Fibroblast of lung (primary cell): ENCODE measurements around the gene OARD1. TPM values are rescaled to one million over a fixed set of nuclear protein-coding genes. Genes with fewer than 3 reads are reported as not detected.
"Not testable (repeated sequence)": the region's sequence is repeated elsewhere in the genome, so short reads cannot be mapped to it uniquely, and the experiment has no call there.

Experiments used
- DNase-seq, 2 donors: peaks; one replicate each; pipeline versions ENCODE4 v3.0.0 to v3.0.0-alpha.2; 2010; ENCODE audit warnings: low read depth in 2 of 2
- H2AFZ ChIP-seq: 2 replicates; pipeline ENCODE4 v1.5.1; 2012; ENCODE audit warnings: low read length, control low read depth, inconsistent platforms
- H3K27ac ChIP-seq: 2 replicates; pipeline ENCODE4 v1.5.1; 2011; ENCODE audit warnings: low read length, control low read depth; ENCODE audit not compliant: insufficient read depth
- H3K27me3 ChIP-seq: 2 replicates; pipeline ENCODE4 v1.5.1; 2011; ENCODE audit warnings: mild to moderate bottlenecking, low read length; ENCODE audit not compliant: control insufficient read depth, insufficient read depth
- H3K36me3 ChIP-seq: 2 replicates; pipeline ENCODE4 v1.5.1; 2011; ENCODE audit warnings: low read length; ENCODE audit not compliant: control insufficient read depth, insufficient read depth
- H3K4me1 ChIP-seq: 2 replicates; pipeline ENCODE4 v1.5.1; 2011; ENCODE audit warnings: low read length; ENCODE audit not compliant: control insufficient read depth, insufficient read depth; ENCODE audit errors: extremely low read depth
- H3K4me2 ChIP-seq: 2 replicates; pipeline ENCODE4 v1.5.1; 2011; ENCODE audit warnings: low read length, control low read depth; ENCODE audit not compliant: insufficient read depth; ENCODE audit errors: extremely low read depth
- H3K4me3 ChIP-seq, 4 experiments: fragments of 200-600 bp in 1 of 4; sonication (generic) in 1 of 4; replicated peaks in 1 of 4; 2 replicates each; pipeline ENCODE4 v1.5.1; 2011 to 2016; ENCODE audit warnings: low read length in 4 of 4, low read depth in 3 of 4, mild to moderate bottlenecking in 3 of 4, control low read depth in 2 of 4, inconsistent platforms in 1 of 4, mixed read lengths in 1 of 4; ENCODE audit not compliant: insufficient read depth in 1 of 4; ENCODE audit errors: control extremely low read depth in 1 of 4
- H3K79me2 ChIP-seq: 2 replicates; pipeline ENCODE4 v1.5.1; 2012; ENCODE audit warnings: mild to moderate bottlenecking, low read length, inconsistent platforms; ENCODE audit not compliant: control insufficient read depth, insufficient read depth
- H3K9ac ChIP-seq: 2 replicates; pipeline ENCODE4 v1.5.1; 2011; ENCODE audit warnings: mild to moderate bottlenecking, low read length, control low read depth; ENCODE audit not compliant: insufficient read depth
- H3K9me3 ChIP-seq: 2 replicates; pipeline ENCODE4 v1.5.1; 2012; ENCODE audit warnings: low read depth, low read length; ENCODE audit not compliant: control insufficient read depth, insufficient read depth
- H4K20me1 ChIP-seq: 2 replicates; pipeline ENCODE4 v1.5.1; 2011; ENCODE audit warnings: low read length; ENCODE audit not compliant: control insufficient read depth, insufficient read depth; ENCODE audit errors: extremely low read depth
- EZH2 ChIP-seq: IDR thresholded peaks from 2 replicates; pipeline ENCODE4 v1.5.1; 2012; ENCODE audit warnings: low read length, control low read depth, mild to moderate bottlenecking; ENCODE audit errors: missing control alignments
- polyA plus RNA-seq, 2 donors: library from polyadenylated mRNA; depleted of rRNA in 1 of 2; stranded (reverse) in 1 of 2; unstranded in 1 of 2; fragments of >200 nt; gene quantifications; 2 replicates each; pipeline ENCODE4 v1.2.1, GENCODE V29; 2011 to 2012; ENCODE audit warnings: missing spikeins in 1 of 2
- total RNA-seq: library from RNA; depleted of rRNA; stranded (reverse); fragments of >200 nt; gene quantifications from 2 replicates; pipeline ENCODE4 v1.2.1, GENCODE V29; 2014
- TF ChIP-seq, protein P1 (sequence below), 2 donors: IDR thresholded peaks in 1 of 2; conservative IDR thresholded peaks in 1 of 2; 1 replicate in 1 of 2; 2 replicates in 1 of 2; pipeline ENCODE4 v1.5.1; 2011 to 2012; ENCODE audit warnings: low read length in 2 of 2, control low read depth in 1 of 2, inconsistent platforms in 1 of 2, low read depth in 1 of 2, mild to moderate bottlenecking in 1 of 2

The OARD1 gene
- total and polyA plus RNA-seq, 2 donors (not counting 1 experiment from before 2014, with no cell fraction given), result 9.8 to 12.4 TPM

DNA sequence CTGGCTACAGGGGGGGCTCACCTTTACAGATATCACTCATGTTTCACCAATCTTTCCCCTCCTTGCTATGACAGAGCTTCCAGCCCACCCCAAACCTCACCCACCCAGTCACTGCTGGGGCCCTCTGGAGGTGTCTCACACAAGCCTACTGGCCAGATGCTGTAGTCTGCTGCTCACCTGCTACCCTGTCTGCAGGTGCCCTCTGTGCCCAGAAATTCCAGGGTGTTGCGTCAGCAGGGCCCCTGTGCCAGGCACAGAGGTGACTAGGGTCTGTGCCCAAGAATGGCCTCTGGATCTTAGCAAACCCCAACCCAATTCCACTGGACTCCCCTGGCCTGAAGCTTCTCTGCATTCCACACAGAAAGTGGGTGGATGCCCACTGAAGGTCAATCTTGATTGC lies 54.5 kb downstream of the OARD1 start:
- no peaks in the 10 kb centered on the region for H3K9me3 ChIP-seq
- TF ChIP-seq, protein P1, sequence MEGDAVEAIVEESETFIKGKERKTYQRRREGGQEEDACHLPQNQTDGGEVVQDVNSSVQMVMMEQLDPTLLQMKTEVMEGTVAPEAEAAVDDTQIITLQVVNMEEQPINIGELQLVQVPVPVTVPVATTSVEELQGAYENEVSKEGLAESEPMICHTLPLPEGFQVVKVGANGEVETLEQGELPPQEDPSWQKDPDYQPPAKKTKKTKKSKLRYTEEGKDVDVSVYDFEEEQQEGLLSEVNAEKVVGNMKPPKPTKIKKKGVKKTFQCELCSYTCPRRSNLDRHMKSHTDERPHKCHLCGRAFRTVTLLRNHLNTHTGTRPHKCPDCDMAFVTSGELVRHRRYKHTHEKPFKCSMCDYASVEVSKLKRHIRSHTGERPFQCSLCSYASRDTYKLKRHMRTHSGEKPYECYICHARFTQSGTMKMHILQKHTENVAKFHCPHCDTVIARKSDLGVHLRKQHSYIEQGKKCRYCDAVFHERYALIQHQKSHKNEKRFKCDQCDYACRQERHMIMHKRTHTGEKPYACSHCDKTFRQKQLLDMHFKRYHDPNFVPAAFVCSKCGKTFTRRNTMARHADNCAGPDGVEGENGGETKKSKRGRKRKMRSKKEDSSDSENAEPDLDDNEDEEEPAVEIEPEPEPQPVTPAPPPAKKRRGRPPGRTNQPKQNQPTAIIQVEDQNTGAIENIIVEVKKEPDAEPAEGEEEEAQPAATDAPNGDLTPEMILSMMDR (conservative IDR thresholded peaks at IDR 0.05 in 1 of 2, IDR thresholded peaks at IDR 0.05 in 1 of 2; ENCODE audit: low read depth in 1 of 2, low read length in 2 of 2), result no peak
- no peak for TF ChIP-seq EZH2
- no peak overlapping the region for H3K9ac ChIP-seq
- H3K36me3 ChIP-seq, result no peaks in the 10 kb centered on the region
- no peaks in the 10 kb centered on the region for H4K20me1 ChIP-seq
- H3K27me3 ChIP-seq, result no peaks in the 10 kb centered on the region
- H2AFZ ChIP-seq, result no peak overlapping the region
- no peak overlapping the region for H3K27ac ChIP-seq
- DNase-seq, result no peak
- no peaks in the 10 kb centered on the region for H3K79me2 ChIP-seq
- no peak overlapping the region for H3K4me2 ChIP-seq
- no peak overlapping the region for H3K4me3 ChIP-seq
- H3K4me1 ChIP-seq, result no peaks in the 10 kb centered on the region

- H3K36me3 ChIP-seq, H3K4me1 ChIP-seq, DNase-seq, H3K4me2 ChIP-seq, H3K9me3 ChIP-seq, H3K79me2 ChIP-seq, H2AFZ ChIP-seq, H3K27ac ChIP-seq, H3K9ac ChIP-seq, H3K4me3 ChIP-seq, H4K20me1 ChIP-seq, H3K27me3 ChIP-seq: not testable (repeated sequence)
These were observed 56.3 kb downstream of the OARD1 start for GRCh38 chr6:41015860-41016259.

GRCh38 chr6:41014780-41015179 lies 57.4 kb downstream of the OARD1 start:
- DNase-seq, result no peak
- no peak for TF ChIP-seq EZH2
- TF ChIP-seq, protein P1 (conservative IDR thresholded peaks at IDR 0.05 in 1 of 2, IDR thresholded peaks at IDR 0.05 in 1 of 2; ENCODE audit: low read depth in 1 of 2, low read length in 2 of 2), result no peak
- no peak overlapping the region for H2AFZ ChIP-seq
- no peaks in the 10 kb centered on the region for H3K9me3 ChIP-seq
- H3K27me3 ChIP-seq, result no peaks in the 10 kb centered on the region
- no peaks in the 10 kb centered on the region for H3K36me3 ChIP-seq
- no peak overlapping the region for H3K4me2 ChIP-seq
- no peak overlapping the region for H3K4me3 ChIP-seq
- H4K20me1 ChIP-seq, result no peaks in the 10 kb centered on the region
- no peaks in the 10 kb centered on the region for H3K79me2 ChIP-seq
- no peak overlapping the region for H3K9ac ChIP-seq
- H3K27ac ChIP-seq, result no peak overlapping the region
- no peaks in the 10 kb centered on the region for H3K4me1 ChIP-seq

Other genes with a start within 250 kb of the OARD1 start
- gene UNC5CL, start 33.1 kb downstream of the OARD1 start, total RNA-seq, result 0.17 and 0.26 TPM in 2 replicates
- gene UNC5CL, start 33.1 kb downstream of the OARD1 start, polyA plus RNA-seq, result 0.01 TPM in 1 of 2 replicates, not detected in the other
- not detected in 2 replicates for gene TSPO2, start 29.9 kb downstream of the OARD1 start, total RNA-seq
- not detected in 2 replicates for gene TSPO2, start 29.9 kb downstream of the OARD1 start, polyA plus RNA-seq
- not detected in 2 replicates for gene APOBEC2, start 19.2 kb downstream of the OARD1 start, total RNA-seq
- gene APOBEC2, start 19.2 kb downstream of the OARD1 start, polyA plus RNA-seq, result not detected in 2 replicates
- 10.0 and 14.9 TPM in 2 replicates for gene NFYA, start 618 bp upstream of the OARD1 start, total RNA-seq
- 6.9 and 10.0 TPM in 2 replicates for gene NFYA, start 618 bp upstream of the OARD1 start, polyA plus RNA-seq
- not detected in 2 replicates for gene TREML1, start 82.0 kb upstream of the OARD1 start, total RNA-seq
- gene TREML1, start 82.0 kb upstream of the OARD1 start, polyA plus RNA-seq, result not detected in 2 replicates
- gene TREM2, start 90.8 kb upstream of the OARD1 start, total RNA-seq, result under 0.01 and 0.17 TPM in 2 replicates
- gene TREM2, start 90.8 kb upstream of the OARD1 start, polyA plus RNA-seq, result not detected in 2 replicates
- not detected in 2 replicates for gene TREML2, start 128.8 kb upstream of the OARD1 start, total RNA-seq
- gene TREML2, start 128.8 kb upstream of the OARD1 start, polyA plus RNA-seq, result not detected in 2 replicates
- gene TREML4, start 156.0 kb upstream of the OARD1 start, total RNA-seq, result not detected in 2 replicates
- not detected in 2 replicates for gene TREML4, start 156.0 kb upstream of the OARD1 start, polyA plus RNA-seq
- 0.26 TPM in 1 of 2 replicates, not detected in the other for gene TREM1, start 214.3 kb upstream of the OARD1 start, total RNA-seq
- gene TREM1, start 214.3 kb upstream of the OARD1 start, polyA plus RNA-seq, result 0.25 TPM in 1 of 2 replicates, not detected in the other